Vagina (tissue), 2 donors: Measurements from ENCODE around the gene TRABD2A. TPM values are rescaled to one million over a fixed set of nuclear protein-coding genes. Genes with fewer than 3 reads are reported as not detected.

Experiments used
- DNase-seq, 2 donors: peaks; one replicate each; pipeline ENCODE4 v3.0.0-alpha.2; 2017; ENCODE audit errors: extremely low spot score in 2 of 2
- H3K27ac ChIP-seq: fragments of 200-600 bp; sonication (generic); one replicate; pipeline ENCODE4 v1.5.1; 2019
- H3K27me3 ChIP-seq: fragments of 200-600 bp; sonication (generic); one replicate; pipeline ENCODE4 v1.5.1; 2019
- H3K36me3 ChIP-seq, 2 donors: fragments of 200-600 bp; sonication (generic); one replicate each; pipeline ENCODE4 v1.5.1; 2017 to 2019
- H3K4me1 ChIP-seq: fragments of 200-600 bp; sonication (generic); one replicate; pipeline ENCODE4 v1.5.1; 2019
- H3K4me3 ChIP-seq, 2 donors: fragments of 200-600 bp; sonication (generic); 1 replicate in 1 of 2; 2 replicates in 1 of 2; pipeline ENCODE4 v1.5.1; 2016 to 2019
- H3K9me3 ChIP-seq: fragments of 200-600 bp; sonication (generic); one replicate; pipeline ENCODE4 v1.5.1; 2019
- POLR2A ChIP-seq, 2 donors: fragments of 450-650 bp; IDR thresholded peaks; one replicate each; pipeline ENCODE4 v1.6.1; 2017; ENCODE audit warnings: antibody characterized with exemption in 2 of 2, mild to moderate bottlenecking in 2 of 2, moderate library complexity in 2 of 2
- POLR2AphosphoS5 ChIP-seq, 2 donors: sonication (generic); formaldehyde crosslinking; IDR thresholded peaks; one replicate each; pipeline ENCODE4 v1.9.0; 2017; ENCODE audit warnings: antibody characterized with exemption in 2 of 2, mild to moderate bottlenecking in 2 of 2, low read depth in 1 of 2; ENCODE audit not compliant: insufficient read depth in 1 of 2
- intact Hi-C: fragments of 100-400 bp; cut with DNase I; formaldehyde crosslinking; loops from one replicate; pipeline ENCODE4 v1.15.1; 2023
- total RNA-seq: library from RNA; depleted of rRNA; stranded (reverse); fragments of >200 nt; gene quantifications from one replicate; pipeline ENCODE4 v1.2.3, GENCODE V29; 2016
- TF ChIP-seq, protein P1 (sequence below), 3 experiments: fragments of 450-650 bp in 2 of 3; fragments of 200-600 bp in 1 of 3; sonication (generic) in 1 of 3; IDR thresholded peaks; one replicate each; pipeline ENCODE4 v1.5.1; 2017 to 2019; ENCODE audit warnings: antibody characterized with exemption in 3 of 3, mild to moderate bottlenecking in 2 of 3, moderate library complexity in 2 of 3

Gene TRABD2A
- total RNA-seq, 1 donor from 2014 or later, result 5.4 TPM

DNA sequence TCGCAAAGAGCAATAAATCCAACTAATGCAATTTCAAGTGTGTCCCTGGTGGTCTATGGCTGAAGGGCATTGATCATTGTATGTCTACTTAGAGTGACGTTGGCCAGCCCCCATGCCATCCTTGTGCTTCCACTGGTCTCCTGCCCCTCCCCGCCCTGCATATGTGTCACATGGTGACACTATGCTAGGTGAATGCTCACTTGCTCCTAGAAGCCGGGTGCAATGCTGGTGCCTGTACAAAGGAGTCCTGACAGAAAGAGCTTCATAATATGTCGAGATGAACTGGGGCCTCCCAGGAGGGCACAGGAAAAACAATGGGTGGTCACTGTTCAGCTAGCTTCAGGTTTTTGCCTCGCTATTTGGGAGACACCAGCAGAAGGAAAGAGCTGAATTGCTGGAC, 5.9 kb upstream of the TRABD2A start:
- intact Hi-C loops, result no loop called here
- H3K4me1 ChIP-seq, result peaks cover 8% of the 10 kb centered on the region
- no peaks in the 10 kb centered on the region for H3K9me3 ChIP-seq
- H3K27ac ChIP-seq, result no peak overlapping the region
- TF ChIP-seq, protein P1, sequence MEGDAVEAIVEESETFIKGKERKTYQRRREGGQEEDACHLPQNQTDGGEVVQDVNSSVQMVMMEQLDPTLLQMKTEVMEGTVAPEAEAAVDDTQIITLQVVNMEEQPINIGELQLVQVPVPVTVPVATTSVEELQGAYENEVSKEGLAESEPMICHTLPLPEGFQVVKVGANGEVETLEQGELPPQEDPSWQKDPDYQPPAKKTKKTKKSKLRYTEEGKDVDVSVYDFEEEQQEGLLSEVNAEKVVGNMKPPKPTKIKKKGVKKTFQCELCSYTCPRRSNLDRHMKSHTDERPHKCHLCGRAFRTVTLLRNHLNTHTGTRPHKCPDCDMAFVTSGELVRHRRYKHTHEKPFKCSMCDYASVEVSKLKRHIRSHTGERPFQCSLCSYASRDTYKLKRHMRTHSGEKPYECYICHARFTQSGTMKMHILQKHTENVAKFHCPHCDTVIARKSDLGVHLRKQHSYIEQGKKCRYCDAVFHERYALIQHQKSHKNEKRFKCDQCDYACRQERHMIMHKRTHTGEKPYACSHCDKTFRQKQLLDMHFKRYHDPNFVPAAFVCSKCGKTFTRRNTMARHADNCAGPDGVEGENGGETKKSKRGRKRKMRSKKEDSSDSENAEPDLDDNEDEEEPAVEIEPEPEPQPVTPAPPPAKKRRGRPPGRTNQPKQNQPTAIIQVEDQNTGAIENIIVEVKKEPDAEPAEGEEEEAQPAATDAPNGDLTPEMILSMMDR (IDR thresholded peaks at IDR 0.05), result no peak
- TF ChIP-seq POLR2AphosphoS5 (IDR thresholded peaks at IDR 0.05; ENCODE audit: insufficient read depth in 1 of 2, low read depth in 1 of 2), result no peak
- no peak for TF ChIP-seq POLR2A (IDR thresholded peaks at IDR 0.05)
- no peaks in the 10 kb centered on the region for H3K27me3 ChIP-seq
- H3K36me3 ChIP-seq, result no peaks in the 10 kb centered on the region
- H3K4me3 ChIP-seq, result no peak overlapping the region
- peak in 1 of 2 donors; percentile 49 for DNase-seq

DNA sequence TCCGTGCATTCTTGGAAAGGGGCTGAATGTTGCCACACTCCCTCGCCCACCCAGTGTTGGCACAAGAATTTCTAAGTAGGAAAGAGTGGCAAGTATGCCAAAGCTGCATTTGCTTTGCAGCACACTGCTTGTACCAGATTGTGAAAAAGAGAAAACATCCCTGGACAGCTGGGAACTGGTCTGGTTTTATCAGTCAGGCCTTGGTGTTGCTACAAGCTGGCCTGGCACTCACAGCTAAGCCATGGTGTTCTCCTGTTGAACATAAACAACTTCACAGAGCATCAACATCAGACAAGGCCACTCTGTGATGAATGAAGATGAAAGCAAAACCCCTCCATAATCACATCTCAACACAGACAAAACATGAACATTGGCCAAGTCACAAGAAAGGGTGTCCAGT, 4.2 kb upstream of the TRABD2A start:
- Histone ChIP-seq H3K9me3 (no peaks in the 10 kb centered on the region), H3K36me3 (no peaks in the 10 kb centered on the region), H3K4me1 (peaks cover 23% of the 10 kb centered on the region), H3K4me3 (no peak overlapping the region), H3K27ac (no peak overlapping the region), H3K27me3 (no peaks in the 10 kb centered on the region)
- no peak for DNase-seq
- TF ChIP-seq POLR2A (IDR thresholded peaks at IDR 0.05), result no peak
- no peak for TF ChIP-seq POLR2AphosphoS5 (IDR thresholded peaks at IDR 0.05; ENCODE audit: insufficient read depth in 1 of 2, low read depth in 1 of 2)
- TF ChIP-seq, protein P1 (IDR thresholded peaks at IDR 0.05), result no peak
- intact Hi-C loops, result no loop called here

DNA sequence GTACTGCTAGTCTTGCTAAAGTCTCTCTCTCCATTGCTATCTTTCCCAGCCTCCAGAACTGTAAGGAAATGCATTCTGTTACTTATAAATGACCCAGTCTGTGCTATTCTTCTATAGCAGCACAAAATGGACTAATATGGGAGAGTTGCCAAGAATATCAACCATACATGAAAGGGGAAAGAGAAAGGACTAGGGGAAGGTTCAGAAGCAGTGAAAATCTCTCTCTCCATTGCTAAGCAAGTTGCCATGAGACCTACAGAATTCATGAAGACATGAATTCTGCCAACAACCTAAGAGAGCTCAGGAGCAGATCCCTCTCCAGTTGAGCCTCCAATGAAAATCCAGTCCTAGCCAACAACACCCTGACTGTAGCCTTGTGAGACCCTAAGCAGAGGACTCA, 3.6 kb upstream of the TRABD2A start:
- H3K4me1 ChIP-seq, result peaks cover 30% of the 10 kb centered on the region
- no peak overlapping the region for H3K27ac ChIP-seq
- no peak for DNase-seq
- no peaks in the 10 kb centered on the region for H3K27me3 ChIP-seq
- H3K36me3 ChIP-seq, result no peaks in the 10 kb centered on the region
- H3K4me3 ChIP-seq, result no peak overlapping the region
- TF ChIP-seq POLR2A (IDR thresholded peaks at IDR 0.05) (no peak), POLR2AphosphoS5 (IDR thresholded peaks at IDR 0.05; ENCODE audit: insufficient read depth in 1 of 2, low read depth in 1 of 2) (no peak)
- TF ChIP-seq, protein P1 (IDR thresholded peaks at IDR 0.05), result no peak
- intact Hi-C loops, result loop anchor here (5.0 kb wide), 1 partner anchor 387 kb away; no protein-coding TSS in a partner anchor
- H3K9me3 ChIP-seq, result no peaks in the 10 kb centered on the region

DNA sequence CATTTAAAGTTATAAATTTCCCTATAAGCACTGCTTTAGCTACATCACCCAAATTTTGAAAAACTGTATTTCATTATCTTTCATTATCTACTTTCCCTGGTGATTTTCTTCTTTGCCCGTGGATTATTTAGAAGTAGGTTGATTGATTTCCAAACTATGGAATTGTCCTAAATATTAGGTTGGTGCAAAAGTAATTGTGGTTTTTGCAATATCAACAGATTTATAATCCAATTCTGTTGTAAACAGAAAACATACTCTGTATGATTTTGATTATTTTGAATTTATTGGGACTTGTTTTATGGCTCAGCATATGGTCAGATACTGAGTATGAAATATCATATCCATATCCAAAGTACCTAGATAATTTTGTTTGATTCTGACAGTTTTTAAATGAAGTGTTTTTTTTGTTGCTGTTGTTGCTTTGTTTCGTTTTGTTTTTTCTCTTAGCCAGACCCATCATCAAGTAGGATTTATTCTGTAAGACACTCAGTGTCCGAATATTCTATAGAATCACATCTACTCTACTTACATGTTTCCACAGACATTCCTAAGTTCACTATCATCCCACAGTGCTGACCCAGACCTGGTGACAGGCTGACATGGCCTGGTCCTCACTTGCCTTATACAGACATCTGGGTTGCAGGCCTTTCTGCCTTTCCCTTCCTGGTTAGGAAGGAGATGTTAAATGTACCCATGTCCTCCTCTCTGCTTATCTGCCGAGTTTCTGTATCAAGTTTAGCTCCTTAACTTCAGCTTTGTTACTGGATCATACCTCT, 2.1 kb upstream of the TRABD2A start:
- no peaks in the 10 kb centered on the region for H3K27me3 ChIP-seq

More for the DNA sequence above, 2.1 kb upstream of the TRABD2A start:
- TF ChIP-seq, protein P1 (IDR thresholded peaks at IDR 0.05), result no peak
- TF ChIP-seq POLR2AphosphoS5 (IDR thresholded peaks at IDR 0.05; ENCODE audit: insufficient read depth in 1 of 2, low read depth in 1 of 2) (no peak), POLR2A (IDR thresholded peaks at IDR 0.05) (no peak)
- intact Hi-C loops, result loop anchor here (5.0 kb wide), 1 partner anchor 386 kb away; no protein-coding TSS in a partner anchor
- Histone ChIP-seq H3K4me1 (peaks cover 23% of the 10 kb centered on the region), H3K4me3 (no peak overlapping the region), H3K27ac (no peak overlapping the region), H3K9me3 (no peaks in the 10 kb centered on the region), H3K36me3 (no peaks in the 10 kb centered on the region)
- DNase-seq, result no peak
